ENCODE data around the gene TRPM4.

DNA sequence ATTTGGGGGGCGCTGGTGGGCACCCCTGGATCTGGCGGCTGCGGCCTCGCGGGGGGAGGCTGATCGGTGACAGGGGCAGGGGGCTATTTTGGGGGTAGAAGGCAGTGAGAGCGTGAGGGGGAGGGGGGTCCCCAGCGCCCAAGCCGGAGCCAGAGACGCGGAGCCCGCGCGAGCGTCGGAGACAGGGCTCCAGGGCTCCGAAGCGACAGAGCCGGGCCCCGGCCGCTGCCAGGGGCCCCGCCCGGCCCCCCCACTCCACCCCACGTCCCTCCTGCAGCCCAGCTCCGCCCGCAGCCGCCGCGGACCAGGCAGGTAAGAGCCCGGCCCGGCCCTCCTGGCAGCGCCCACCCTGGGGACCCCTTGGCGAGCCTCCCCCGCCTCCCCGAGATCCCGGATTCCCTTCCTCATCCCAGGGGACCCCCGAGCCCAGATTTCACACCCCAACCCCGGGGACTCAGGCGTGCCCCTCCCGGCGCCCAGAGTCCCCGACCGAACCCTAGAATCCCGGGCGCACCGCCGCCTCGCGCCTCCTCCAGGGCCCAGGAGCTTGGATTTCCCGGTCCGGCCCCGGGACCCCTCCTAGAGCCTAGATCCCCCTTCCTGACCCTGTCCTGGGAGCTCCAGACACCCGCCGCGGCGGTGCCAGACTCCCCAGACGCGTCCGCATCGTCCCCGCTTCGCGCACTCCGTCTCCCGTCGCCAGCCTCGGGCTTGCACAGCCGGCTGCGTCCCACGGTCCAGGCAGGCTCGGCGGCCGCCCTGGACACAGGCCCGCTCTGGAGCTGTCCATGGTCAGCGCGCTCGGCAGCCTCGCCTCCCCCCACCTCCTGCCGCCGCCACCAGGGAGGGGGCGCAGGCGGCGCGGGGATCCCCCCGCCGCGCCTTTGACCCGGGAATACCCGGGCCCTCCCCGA lies 37.9 kb upstream of the TRPM4 start, which contains the start of gene PPFIA3:
- TF ChIP-seq, protein P1, sequence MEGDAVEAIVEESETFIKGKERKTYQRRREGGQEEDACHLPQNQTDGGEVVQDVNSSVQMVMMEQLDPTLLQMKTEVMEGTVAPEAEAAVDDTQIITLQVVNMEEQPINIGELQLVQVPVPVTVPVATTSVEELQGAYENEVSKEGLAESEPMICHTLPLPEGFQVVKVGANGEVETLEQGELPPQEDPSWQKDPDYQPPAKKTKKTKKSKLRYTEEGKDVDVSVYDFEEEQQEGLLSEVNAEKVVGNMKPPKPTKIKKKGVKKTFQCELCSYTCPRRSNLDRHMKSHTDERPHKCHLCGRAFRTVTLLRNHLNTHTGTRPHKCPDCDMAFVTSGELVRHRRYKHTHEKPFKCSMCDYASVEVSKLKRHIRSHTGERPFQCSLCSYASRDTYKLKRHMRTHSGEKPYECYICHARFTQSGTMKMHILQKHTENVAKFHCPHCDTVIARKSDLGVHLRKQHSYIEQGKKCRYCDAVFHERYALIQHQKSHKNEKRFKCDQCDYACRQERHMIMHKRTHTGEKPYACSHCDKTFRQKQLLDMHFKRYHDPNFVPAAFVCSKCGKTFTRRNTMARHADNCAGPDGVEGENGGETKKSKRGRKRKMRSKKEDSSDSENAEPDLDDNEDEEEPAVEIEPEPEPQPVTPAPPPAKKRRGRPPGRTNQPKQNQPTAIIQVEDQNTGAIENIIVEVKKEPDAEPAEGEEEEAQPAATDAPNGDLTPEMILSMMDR (IDR thresholded peaks at IDR 0.05; ENCODE audit: low read depth, low read length): no peak
- no peak for TF ChIP-seq EZH2phosphoT487 (IDR thresholded peaks at IDR 0.05; ENCODE audit: low read depth)

All from OCI-LY3 (cell line).